Right renal pelvis (tissue), 4 donors: ENCODE measurements around the gene COMMD4. TPM values are rescaled to one million over a fixed set of nuclear protein-coding genes. Genes with fewer than 3 reads are reported as not detected.
"Not testable (repeated sequence)": the region's sequence is repeated elsewhere in the genome, so short reads cannot be mapped to it uniquely, and the experiment has no call there.

ENCODE experiments used
- DNase-seq, 4 donors: peaks; one replicate each; pipeline ENCODE4 v3.0.0-alpha.2; 2013; ENCODE audit warnings: low read depth in 4 of 4, low spot score in 3 of 4, missing footprints in 1 of 4
- polyA plus RNA-seq, 4 donors: library from polyadenylated mRNA; unstranded; fragments of 120-200 nt; gene quantifications; one replicate each; pipeline ENCODE4 v1.2.1, GENCODE V29; 2013; ENCODE audit not compliant: insufficient read length in 4 of 4

Gene COMMD4
- 100 to 1,000 TPM in 1 of 4 donors, 10 to 100 TPM in 3; 84.8 to 115 (median 90.2) TPM for polyA plus RNA-seq

GRCh38 chr15:75335705-75336355, at the start of gene COMMD4:
Gene COMMD4, plus strand, starts transcription at chr15:75336063. Its CDS starts 27 bp downstream, at chr15:75336090.
- peak; percentile 86 to 93 (median 92) for DNase-seq

- DNase-seq = not testable (repeated sequence)
Measured at GRCh38 chr15:75293660-75294059, 42.2 kb upstream of the COMMD4 start.

GRCh38 chr15:75298541-75299310, 37.1 kb upstream of the COMMD4 start:
- not testable (repeated sequence) for DNase-seq

- not testable (repeated sequence) for DNase-seq
Measured at GRCh38 chr15:75299311-75299688, 36.6 kb upstream of the COMMD4 start.

- not testable (repeated sequence) for DNase-seq
Measured at GRCh38 chr15:75300026-75300425, 35.8 kb upstream of the COMMD4 start.

GRCh38 chr15:75302318-75302717, 33.5 kb upstream of the COMMD4 start:
- DNase-seq = no peak

GRCh38 chr15:75302753-75303152, 33.1 kb upstream of the COMMD4 start:
- DNase-seq = not testable (repeated sequence)

GRCh38 chr15:75306188-75306587, 29.7 kb upstream of the COMMD4 start:
- no peak for DNase-seq

GRCh38 chr15:75307778-75308390, 28.0 kb upstream of the COMMD4 start:
- DNase-seq = peak in 3 of 4 donors; percentile 3 to 12 (median 7)

GRCh38 chr15:75309711-75310110, 26.2 kb upstream of the COMMD4 start:
- no peak for DNase-seq

- DNase-seq = not testable (repeated sequence)
Measured at GRCh38 chr15:75312548-75312947, 23.3 kb upstream of the COMMD4 start.

- no peak for DNase-seq
Measured at GRCh38 chr15:75313116-75313845, 22.6 kb upstream of the COMMD4 start.

GRCh38 chr15:75314552-75315290, 21.1 kb upstream of the COMMD4 start:
- DNase-seq = no peak

GRCh38 chr15:75319231-75319897, 16.5 kb upstream of the COMMD4 start:
- DNase-seq = not testable (repeated sequence)

GRCh38 chr15:75321711-75322110, 14.2 kb upstream of the COMMD4 start:
- no peak for DNase-seq

- no peak for DNase-seq
Measured at GRCh38 chr15:75325922-75326321, 9.9 kb upstream of the COMMD4 start.

GRCh38 chr15:75327005-75327404, 8.9 kb upstream of the COMMD4 start:
- no peak for DNase-seq

- DNase-seq = no peak
Measured at GRCh38 chr15:75327491-75327890, 8.4 kb upstream of the COMMD4 start.

GRCh38 chr15:75328493-75329314, 7.2 kb upstream of the COMMD4 start:
- DNase-seq = no peak
